GM21367 (cell line): ENCODE measurements around the gene NDUFAF2.

Experiments
- ATAC-seq: cut with Tn5 transposase; IDR thresholded peaks from one replicate; pipeline ENCODE4 v1.9.1; 2021; ENCODE audit not compliant: unreplicated experiment

NDUFAF2 gene

DNA sequence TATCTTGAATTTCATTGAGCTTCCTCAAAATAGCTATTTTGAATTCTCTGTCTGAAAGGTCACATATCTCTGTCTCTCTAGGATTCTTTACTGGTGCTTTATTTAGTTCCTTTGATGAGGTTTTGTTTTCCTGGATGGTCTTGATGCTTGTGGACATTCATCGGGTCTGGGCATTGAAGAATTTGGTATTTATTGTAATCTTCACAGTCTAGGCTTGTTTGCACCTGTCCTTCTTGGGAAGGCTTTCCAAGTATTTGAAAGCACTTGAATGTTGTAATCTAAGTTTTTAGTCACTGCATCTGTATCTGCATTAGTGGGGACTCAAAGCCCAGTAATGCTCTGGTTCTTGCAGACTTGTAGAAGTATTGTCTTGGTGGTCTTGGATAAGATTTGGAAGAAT, 169.4 kb downstream of the NDUFAF2 start:
- no peak for ATAC-seq

DNA sequence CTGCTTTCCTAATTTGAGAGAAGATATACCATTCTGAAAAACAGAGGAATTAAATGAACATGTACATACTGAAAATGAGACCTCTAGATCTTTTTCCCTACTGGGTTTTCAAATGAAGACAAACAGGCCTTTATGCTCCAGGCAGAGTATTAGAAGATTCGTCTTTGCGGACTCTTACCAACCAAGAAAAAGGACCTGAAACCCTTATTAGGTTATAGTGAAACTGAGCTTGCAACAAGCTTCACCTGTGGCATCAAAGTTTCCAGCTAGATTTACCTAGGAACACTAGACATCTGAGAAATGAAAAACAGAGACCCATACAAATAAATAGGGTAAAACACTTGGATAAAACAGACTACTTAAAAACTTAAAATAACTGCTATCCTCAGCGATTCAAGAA, 171.0 kb downstream of the NDUFAF2 start:
- ATAC-seq: no peak

GRCh38 chr5:61119066-61119465, 174.1 kb downstream of the NDUFAF2 start:
- ATAC-seq: no peak

DNA sequence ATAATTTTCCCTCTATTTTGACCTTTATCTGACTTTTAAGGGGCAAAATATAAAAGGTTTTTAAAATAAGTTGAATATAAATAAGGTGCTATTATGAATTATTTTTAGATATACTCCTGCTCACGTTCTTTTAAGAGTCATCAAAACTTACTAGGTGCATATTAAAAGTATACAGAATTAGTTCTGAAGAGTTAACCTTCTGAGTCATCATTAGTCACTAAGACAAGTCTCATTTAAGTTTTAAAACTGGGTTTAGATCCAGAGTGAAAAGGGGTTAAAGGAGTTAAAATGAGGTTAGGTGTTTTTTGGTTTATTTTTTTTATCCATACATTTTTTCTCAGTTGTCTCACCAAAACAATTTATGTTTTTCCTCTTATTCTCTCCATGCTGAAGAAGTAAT, 175.5 kb downstream of the NDUFAF2 start:
- no peak for ATAC-seq

DNA sequence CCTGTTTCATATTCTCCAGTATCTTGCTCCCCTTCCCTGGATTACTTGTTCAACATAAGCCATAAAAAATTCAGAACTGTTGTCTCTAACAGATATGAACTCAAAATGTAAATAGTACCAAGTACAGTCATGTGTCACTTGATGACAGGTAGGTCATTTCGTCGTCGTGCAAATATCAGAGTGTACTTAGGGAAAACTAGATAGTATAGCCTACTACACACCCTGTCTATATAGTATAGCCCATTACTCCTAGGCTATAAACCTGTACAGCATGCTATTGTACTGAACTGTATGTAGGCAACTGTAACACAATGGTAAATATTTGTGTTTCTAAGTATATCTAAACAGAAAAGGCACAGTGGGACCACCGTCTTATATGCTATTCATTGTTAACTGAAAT, 178.1 kb downstream of the NDUFAF2 start:
- no peak for ATAC-seq

- no peak for ATAC-seq
Observed at GRCh38 chr5:61130289-61130688, 185.3 kb downstream of the NDUFAF2 start.

- ATAC-seq: no peak
Observed at GRCh38 chr5:61132559-61132958, 187.6 kb downstream of the NDUFAF2 start.

DNA sequence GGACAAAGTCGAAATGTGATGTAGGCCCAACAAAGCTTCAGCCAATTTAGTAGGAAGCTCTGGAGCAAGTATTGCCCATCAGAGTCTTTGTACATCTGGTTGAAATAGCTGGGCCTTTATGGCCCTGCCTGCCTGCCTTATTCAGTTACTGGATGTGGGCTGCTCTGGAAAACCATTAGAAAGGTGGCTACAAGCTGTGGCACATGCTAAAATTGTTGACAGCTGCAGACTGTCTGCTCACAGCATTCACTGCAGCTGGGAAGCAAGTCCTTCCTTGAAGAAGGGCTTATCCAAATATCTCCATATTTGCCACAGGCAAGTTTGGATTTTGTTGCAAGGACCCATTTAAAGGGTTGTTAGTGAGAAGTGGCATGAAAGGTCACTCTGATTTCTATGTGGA, 192.8 kb downstream of the NDUFAF2 start:
- no peak for ATAC-seq

- ATAC-seq: no peak
Observed at GRCh38 chr5:61139094-61139873, 194.3 kb downstream of the NDUFAF2 start.

GRCh38 chr5:61139931-61140330, 194.9 kb downstream of the NDUFAF2 start:
- ATAC-seq: no peak

- ATAC-seq: no peak
Observed at GRCh38 chr5:61141801-61142200, 196.8 kb downstream of the NDUFAF2 start.

GRCh38 chr5:61142391-61142790, 197.4 kb downstream of the NDUFAF2 start:
- ATAC-seq: no peak

DNA sequence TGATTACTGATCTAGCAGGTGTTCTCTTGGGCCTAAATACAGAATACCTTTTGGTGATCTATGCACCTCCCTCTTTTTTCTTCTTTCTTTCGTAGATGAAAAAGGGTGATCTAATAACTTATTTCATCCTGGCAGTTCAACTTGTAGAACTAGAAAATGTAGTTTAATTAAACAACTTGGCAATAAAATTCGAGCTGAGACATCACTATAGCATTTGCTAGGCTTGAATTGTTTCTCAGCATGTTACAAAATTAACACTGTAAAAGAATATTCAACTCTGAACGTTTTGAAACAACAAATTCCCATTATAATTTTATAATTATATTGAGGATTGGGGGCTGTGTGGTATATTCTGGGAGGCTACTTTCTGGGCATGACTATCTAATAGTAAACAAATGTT, 197.8 kb downstream of the NDUFAF2 start:
- no peak for ATAC-seq

GRCh38 chr5:61148515-61148914, 203.5 kb downstream of the NDUFAF2 start:
- no peak for ATAC-seq

DNA sequence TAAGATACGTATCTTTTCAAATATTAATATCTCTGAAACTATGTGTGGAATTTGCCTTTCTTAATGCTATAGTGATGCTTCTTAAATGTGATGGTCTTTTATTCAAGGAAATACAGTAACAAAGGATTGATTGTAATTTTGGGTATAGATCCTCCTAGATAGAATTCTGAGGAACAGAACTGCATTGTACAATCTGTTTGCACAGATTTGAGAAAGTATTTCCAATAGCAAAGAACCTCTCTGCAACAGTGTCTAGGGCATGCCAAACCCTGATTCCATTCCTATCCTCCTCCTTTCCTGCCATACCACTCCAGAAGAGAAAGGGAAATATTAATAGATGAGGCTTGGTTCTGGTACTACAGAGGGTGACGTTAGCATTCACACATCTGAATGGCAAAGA, 206.9 kb downstream of the NDUFAF2 start:
- no peak for ATAC-seq

DNA sequence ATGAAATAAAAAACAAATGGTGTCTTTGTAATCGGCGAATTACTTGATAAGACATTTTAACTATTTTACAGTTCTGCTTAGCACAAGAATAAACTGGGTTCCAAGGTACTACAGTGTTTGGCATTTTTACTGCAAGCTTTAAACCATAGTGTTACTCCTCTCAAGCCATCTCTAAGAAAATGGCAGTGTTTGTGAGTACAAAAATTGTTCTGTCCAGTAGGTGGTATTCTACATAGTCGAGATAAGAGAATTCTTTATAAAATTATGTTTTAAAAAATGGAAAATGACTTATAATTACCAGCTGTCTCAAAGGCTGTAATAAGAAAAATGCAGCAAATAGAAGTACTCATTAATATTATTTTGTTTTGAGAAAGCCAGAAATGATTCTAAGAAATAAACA, 214.1 kb downstream of the NDUFAF2 start:
- no peak for ATAC-seq

DNA sequence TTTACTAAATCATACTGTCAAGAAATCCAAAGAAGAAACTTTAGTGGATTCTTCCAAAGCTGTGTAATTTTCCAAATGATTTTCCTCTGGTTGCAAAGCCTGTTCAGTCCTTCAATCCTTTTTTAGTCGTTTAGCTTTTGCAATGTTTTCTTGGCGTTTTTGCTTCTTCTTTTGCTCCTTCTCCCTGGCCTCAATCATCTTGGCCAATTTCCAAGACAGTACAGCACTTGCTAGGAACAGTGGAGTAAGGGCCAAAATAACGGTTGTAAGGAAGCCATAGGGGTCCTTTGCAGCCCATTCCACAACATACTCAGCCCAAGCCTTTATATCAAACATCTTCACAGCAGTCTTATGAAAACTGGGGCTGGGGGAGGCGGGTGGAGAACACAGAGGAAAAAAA, 214.8 kb downstream of the NDUFAF2 start:
- ATAC-seq: no peak

- no peak for ATAC-seq
Observed at GRCh38 chr5:61160497-61160896, 215.5 kb downstream of the NDUFAF2 start.

DNA sequence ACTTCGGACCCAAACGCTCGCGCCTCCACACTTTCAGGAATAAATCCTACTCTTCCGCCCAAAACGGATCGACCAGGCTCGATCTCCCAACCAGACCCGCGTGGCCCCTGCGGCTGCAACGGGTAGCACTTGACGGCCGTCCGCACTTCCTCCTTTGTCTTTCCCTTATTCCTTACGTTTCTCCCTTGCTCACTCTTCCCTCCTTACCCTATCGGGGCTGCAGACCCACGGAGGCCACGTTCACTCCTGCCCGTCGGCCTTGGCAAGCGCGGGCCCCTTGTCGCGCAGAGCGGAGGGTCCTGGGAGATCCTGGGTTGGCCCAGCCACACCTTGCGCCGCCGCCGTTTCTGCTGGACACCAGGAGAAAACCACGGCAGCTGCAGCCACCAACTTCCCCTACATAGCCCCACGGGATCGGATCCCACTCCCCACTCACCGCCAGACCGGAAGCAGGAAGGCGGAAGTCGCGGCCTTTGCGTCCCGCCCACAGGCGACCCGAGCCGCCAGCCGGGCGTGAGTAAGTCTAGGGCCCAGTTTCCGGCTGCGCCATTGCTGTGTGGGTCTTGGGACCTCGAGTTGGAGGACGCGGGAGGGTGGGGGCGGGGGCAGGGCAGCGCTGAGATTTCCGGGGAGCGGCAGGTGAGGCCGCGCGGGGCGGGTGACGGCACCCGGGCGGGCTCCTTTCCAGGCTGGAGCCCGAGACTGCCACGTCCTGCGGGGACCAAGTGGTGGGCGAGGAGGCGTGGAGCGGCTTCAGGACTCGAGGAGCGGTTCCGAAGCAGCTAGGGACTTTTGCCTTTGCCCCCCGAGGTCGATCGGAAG, 217.2 kb downstream of the NDUFAF2 start, which contains the start of gene SMIM15:
SMIM15 (minus strand) TSS at position 459 of the 822 bp plus-strand sequence. CDS start 2,297 bp downstream, outside the sequence.
- peak; percentile 95 for ATAC-seq

DNA sequence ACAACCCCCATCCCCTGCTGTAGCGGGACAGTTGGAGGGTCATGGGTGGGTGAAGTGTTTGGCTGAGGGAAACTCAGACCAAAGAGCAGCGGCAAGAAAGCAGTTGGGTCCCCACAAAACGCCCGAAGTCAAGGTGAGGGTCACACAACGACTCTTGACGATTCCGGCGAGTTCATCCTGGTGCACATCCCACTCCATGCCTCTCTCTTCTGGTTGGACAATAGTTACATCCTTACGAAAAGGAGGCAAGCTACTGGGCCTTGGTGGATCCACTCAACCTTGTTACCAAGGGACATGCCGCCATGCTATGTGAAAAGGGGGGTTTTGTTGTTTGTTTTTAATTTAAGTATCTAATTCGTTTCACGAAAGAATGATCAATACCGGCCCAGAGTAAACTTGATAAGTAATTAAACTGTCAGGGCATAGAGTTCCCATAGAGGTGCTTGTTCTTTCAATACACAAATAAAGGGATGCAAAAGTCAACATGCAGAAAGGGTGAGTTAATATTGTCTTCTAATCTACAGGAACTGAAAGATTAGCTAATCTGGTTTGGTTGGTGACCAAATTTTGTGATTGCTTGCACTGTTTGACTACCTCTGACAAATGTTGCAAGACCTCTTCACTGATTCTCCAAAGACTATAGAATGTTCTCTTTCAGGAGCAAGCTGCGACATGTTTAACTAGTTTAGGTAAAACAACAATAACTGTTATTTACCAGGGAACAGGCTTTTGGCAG, 218.0 kb downstream of the NDUFAF2 start:
- no peak for ATAC-seq

DNA sequence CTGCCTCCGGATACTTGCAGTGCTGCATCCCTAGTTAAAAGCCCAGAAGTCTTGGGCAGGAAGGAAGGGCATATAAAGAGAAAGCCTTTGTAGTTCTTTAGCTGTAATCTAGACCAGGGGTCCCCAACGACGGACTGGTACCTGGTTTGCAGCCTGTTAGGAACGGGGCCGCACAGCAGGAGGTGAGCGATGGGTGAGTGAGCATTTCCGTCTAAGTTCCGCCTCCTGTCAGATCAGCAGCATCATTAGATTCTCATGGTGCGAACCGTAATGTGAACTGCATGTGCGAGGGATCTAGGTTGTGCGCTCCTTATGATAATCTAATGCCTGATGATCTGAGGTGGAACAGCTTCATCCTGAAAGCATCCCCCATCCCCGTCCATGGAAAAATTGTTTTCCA, 218.9 kb downstream of the NDUFAF2 start:
- no peak for ATAC-seq

GRCh38 chr5:61167382-61167781, 222.4 kb downstream of the NDUFAF2 start:
- ATAC-seq: no peak
